Suprapubic skin (tissue), 4 donors: ENCODE measurements around the gene BTBD18. TPM values are rescaled to one million over a fixed set of nuclear protein-coding genes. Genes with fewer than 3 reads are reported as not detected.

Experiments
- DNase-seq, 2 donors: peaks; one replicate each; pipeline ENCODE4 v3.0.0-alpha.2; 2019; ENCODE audit warnings: low spot score in 2 of 2
- H3K27ac ChIP-seq: fragments of 200-600 bp; sonication (generic); one replicate; pipeline ENCODE4 v1.5.1; 2019
- H3K27me3 ChIP-seq: fragments of 200-600 bp; sonication (generic); one replicate; pipeline ENCODE4 v1.5.1; 2019
- H3K36me3 ChIP-seq: fragments of 200-600 bp; sonication (generic); one replicate; pipeline ENCODE4 v1.5.1; 2019
- H3K4me1 ChIP-seq: fragments of 200-600 bp; sonication (generic); one replicate; pipeline ENCODE4 v1.5.1; 2019
- H3K4me3 ChIP-seq: fragments of 200-600 bp; sonication (generic); one replicate; pipeline ENCODE4 v1.5.1; 2019; ENCODE audit warnings: mild to moderate bottlenecking
- H3K9me3 ChIP-seq: fragments of 200-600 bp; sonication (generic); one replicate; pipeline ENCODE4 v1.5.1; 2019
- EP300 ChIP-seq: sonication (generic); formaldehyde crosslinking; IDR thresholded peaks from one replicate; pipeline ENCODE4 v1.6.1; 2017; ENCODE audit warnings: antibody characterized with exemption
- POLR2A ChIP-seq, 2 donors: fragments of 450-650 bp; IDR thresholded peaks; one replicate each; pipeline ENCODE4 v1.6.1; 2017; ENCODE audit warnings: antibody characterized with exemption in 2 of 2, mild to moderate bottlenecking in 2 of 2, moderate library complexity in 2 of 2
- POLR2AphosphoS5 ChIP-seq, 3 donors: sonication (generic); formaldehyde crosslinking; IDR thresholded peaks; one replicate each; pipeline ENCODE4 v1.6.1; 2017; ENCODE audit warnings: antibody characterized with exemption in 3 of 3
- WGBS: methylation state at CpG from one replicate; pipeline ENCODE4 v1.1.5; 2018; 5-methylcytosine and 5-hydroxymethylcytosine counted together
- total RNA-seq, 4 donors: library from RNA; depleted of rRNA; stranded (reverse); fragments of >200 nt; gene quantifications; one replicate each; pipeline ENCODE4 v1.1.0, GENCODE V29; 2016
- TF ChIP-seq, protein P1 (sequence below), 2 donors: fragments of 200-600 bp in 1 of 2; fragments of 450-650 bp in 1 of 2; sonication (generic) in 1 of 2; IDR thresholded peaks; one replicate each; pipeline ENCODE4 v1.5.1; 2016 to 2019; ENCODE audit warnings: antibody characterized with exemption in 2 of 2, mild to moderate bottlenecking in 1 of 2, moderate library complexity in 1 of 2

Gene BTBD18
- total RNA-seq, 4 donors from 2014 or later, result not detected

DNA sequence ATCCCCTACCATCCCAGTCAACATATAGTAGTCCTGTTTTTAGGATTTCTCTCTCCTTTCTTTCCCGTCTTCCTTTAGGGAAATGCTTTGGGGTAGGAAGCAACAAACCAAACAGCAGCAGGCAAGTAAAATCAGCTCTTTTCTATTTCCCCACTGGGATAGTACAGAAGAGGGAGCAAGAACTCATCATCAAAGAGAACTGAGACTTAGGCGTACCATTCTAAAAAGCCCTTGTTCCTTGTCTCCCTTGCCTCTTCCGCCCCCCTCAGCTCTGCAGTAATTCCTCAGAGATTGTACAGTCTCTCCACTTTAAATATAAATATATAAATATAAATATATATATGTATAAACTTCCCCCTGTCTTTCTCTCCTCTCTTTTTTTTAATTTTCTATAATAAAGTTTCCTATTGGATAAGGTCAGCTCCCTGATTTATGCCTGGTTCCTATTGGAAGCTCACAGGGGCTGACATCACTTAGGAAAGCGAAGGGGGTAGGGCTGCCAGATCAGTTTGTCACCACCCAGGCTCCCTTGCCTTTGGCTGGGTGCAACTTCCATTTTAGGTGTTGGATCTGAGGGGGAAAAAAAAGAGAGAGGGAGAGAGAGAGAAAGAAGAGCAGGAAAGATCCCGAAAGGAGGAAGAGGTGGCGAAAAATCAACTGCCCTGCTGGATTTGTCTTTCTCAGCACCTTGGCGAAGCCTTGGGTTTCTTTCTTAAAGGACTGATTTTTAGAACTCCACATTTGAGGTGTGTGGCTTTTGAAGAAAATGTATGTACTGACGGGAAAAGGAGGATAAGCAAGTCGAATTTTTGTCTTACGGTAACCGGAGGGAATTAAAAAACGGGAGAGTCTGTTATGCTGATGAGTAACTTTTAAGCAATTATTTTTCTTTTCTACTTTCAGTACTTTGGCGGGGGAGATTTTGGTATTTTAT lies 9.9 kb upstream of the BTBD18 start, which contains the start of gene CTNND1:
Gene CTNND1, plus strand, starts transcription at position 502 of the 934 bp plus-strand sequence. CDS start 29,677 bp downstream, outside the sequence.
- TF ChIP-seq POLR2AphosphoS5 (IDR thresholded peaks at IDR 0.05) (peak; percentile 27 to 65 (median 56)), POLR2A (IDR thresholded peaks at IDR 0.05) (peak in 1 of 2 donors; percentile 64), EP300 (no peak)
- TF ChIP-seq, protein P1, sequence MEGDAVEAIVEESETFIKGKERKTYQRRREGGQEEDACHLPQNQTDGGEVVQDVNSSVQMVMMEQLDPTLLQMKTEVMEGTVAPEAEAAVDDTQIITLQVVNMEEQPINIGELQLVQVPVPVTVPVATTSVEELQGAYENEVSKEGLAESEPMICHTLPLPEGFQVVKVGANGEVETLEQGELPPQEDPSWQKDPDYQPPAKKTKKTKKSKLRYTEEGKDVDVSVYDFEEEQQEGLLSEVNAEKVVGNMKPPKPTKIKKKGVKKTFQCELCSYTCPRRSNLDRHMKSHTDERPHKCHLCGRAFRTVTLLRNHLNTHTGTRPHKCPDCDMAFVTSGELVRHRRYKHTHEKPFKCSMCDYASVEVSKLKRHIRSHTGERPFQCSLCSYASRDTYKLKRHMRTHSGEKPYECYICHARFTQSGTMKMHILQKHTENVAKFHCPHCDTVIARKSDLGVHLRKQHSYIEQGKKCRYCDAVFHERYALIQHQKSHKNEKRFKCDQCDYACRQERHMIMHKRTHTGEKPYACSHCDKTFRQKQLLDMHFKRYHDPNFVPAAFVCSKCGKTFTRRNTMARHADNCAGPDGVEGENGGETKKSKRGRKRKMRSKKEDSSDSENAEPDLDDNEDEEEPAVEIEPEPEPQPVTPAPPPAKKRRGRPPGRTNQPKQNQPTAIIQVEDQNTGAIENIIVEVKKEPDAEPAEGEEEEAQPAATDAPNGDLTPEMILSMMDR (IDR thresholded peaks at IDR 0.05), result no peak

DNA sequence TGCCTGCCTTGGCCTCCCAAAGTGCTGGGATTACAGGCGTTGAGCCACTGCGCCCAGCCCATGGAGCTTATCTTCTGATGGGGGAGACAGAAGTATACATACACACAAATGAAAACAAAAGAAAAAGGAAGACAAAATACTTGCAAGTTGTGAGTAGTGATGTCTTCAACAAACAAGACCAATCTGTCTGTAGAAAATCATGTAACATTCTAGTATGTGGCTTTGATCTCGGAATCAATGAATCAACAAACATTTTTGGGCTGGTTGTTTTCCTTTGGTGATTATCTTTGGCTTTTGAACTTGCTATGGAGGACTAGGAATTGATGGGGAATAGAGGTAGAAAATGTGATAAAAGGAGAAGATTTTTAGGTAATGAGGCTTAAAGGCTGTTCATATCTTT lies 6.6 kb upstream of the BTBD18 start:
- Histone ChIP-seq H3K4me3 (no peak overlapping the region), H3K9me3 (no peaks in the 10 kb centered on the region), H3K27me3 (no peaks in the 10 kb centered on the region), H3K27ac (no peak overlapping the region), H3K4me1 (peaks cover 7% of the 10 kb centered on the region), H3K36me3 (no peaks in the 10 kb centered on the region)
- 88% methylated on average over 3 of the region's 3 CpGs for WGBS
- TF ChIP-seq POLR2AphosphoS5 (IDR thresholded peaks at IDR 0.05), result no peak
- TF ChIP-seq, protein P1 (IDR thresholded peaks at IDR 0.05), result no peak
- TF ChIP-seq EP300, result no peak
- no peak for TF ChIP-seq POLR2A (IDR thresholded peaks at IDR 0.05)
- DNase-seq, result no peak

More for the DNA sequence above, 9.9 kb upstream of the BTBD18 start, which contains the start of gene CTNND1:
- DNase-seq, result peak; percentile 92
- 9% methylated on average over 13 of the region's 13 CpGs for WGBS
- Histone ChIP-seq H3K9me3 (no peaks in the 10 kb centered on the region), H3K4me3 (peak within 1 kb of the TSS; percentile 64), H3K27me3 (no peaks in the 10 kb centered on the region), H3K27ac (peak within 1 kb of the TSS; percentile 95), H3K4me1 (peaks cover 39% of the 10 kb centered on the region), H3K36me3 (no peaks in the 10 kb centered on the region)

DNA sequence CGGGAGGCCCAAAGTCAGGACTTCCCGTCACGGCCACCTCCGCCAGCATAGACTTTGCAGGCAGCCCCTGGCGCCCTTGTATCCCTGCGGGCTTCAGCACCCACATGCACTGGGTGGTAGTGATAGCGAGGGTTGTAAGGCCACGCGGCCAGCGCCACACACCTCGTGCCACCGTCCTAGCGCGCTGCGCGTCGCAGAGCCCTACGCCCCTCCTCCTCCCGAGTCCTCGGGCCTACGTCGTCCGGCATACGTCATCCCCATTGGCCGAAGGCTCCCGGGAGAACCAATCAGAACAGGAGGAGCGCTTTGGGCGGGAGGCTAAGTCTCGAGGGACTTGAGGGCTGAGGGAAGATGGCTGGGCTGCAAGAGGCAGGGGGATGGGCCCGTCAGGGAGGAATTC lies 1.3 kb upstream of the BTBD18 start:
- Histone ChIP-seq H3K4me1 (peaks cover 11% of the 10 kb centered on the region), H3K27me3 (no peaks in the 10 kb centered on the region), H3K27ac (no peak overlapping the region), H3K9me3 (no peaks in the 10 kb centered on the region), H3K36me3 (no peaks in the 10 kb centered on the region), H3K4me3 (no peak overlapping the region)
- WGBS, result 97% methylated on average over 24 of the region's 30 CpGs
- TF ChIP-seq POLR2AphosphoS5 (IDR thresholded peaks at IDR 0.05) (no peak), POLR2A (IDR thresholded peaks at IDR 0.05) (no peak), EP300 (no peak)
- TF ChIP-seq, protein P1 (IDR thresholded peaks at IDR 0.05), result no peak
- no peak for DNase-seq

DNA sequence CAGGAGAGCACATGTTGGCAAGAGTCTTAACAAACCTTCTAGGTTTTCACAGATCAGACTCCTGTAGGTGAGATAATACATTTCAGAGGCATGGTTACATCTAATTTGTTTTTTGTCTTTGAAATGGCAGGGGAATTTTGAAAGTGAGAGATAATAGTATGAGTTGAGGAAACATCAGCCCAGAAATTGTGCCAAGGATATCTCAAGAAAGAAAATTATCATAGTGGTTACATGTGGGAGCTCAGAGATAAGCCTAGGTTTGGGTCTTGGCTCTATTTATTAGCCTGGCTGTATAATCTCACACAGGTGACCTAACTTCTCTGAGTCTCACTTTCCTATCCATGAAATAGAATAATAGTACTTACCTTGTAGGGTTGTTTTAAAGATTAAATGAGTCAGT lies 443 bp downstream of the BTBD18 start:
- TF ChIP-seq POLR2AphosphoS5 (IDR thresholded peaks at IDR 0.05) (no peak), POLR2A (IDR thresholded peaks at IDR 0.05) (no peak)
- Histone ChIP-seq H3K27ac (no peak overlapping the region), H3K4me3 (no peak overlapping the region)

DNA sequence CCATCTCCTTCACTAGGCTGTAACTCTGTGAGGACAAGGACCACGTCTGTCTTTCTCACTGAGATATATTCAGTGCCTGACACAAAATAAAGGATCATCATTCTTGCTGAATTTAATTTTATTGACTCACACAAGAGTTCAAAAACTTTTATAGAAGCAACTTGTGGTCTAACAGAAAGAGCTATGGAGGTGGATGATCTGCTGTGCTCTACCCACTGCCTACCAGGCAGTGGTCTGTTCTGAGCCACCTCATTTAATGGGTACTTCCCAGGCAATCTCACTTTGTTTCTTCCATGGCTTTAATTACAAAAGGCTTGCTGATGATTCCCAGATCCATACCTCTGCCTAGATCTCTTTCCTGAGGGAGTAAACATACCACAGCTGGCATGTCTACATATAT lies 4.7 kb downstream of the BTBD18 start:
- Histone ChIP-seq H3K9me3 (no peaks in the 10 kb centered on the region), H3K27ac (no peak overlapping the region), H3K36me3 (peaks cover 33% of the 10 kb centered on the region), H3K4me3 (no peak overlapping the region), H3K4me1 (peaks cover 20% of the 10 kb centered on the region), H3K27me3 (no peaks in the 10 kb centered on the region)
- 85% methylated on average over 1 of the region's 1 CpG for WGBS
- DNase-seq, result no peak
- no peak for TF ChIP-seq EP300
- TF ChIP-seq POLR2A (IDR thresholded peaks at IDR 0.05), result no peak
- TF ChIP-seq, protein P1 (IDR thresholded peaks at IDR 0.05), result no peak
- no peak for TF ChIP-seq POLR2AphosphoS5 (IDR thresholded peaks at IDR 0.05)

More for the DNA sequence above, 443 bp downstream of the BTBD18 start:
- Histone ChIP-seq H3K4me1 (peaks cover 8% of the 10 kb centered on the region), H3K27me3 (no peaks in the 10 kb centered on the region), H3K9me3 (no peaks in the 10 kb centered on the region), H3K36me3 (peaks cover 3% of the 10 kb centered on the region)
- no peak for DNase-seq
